NCI-H82 treated with DMSO at 0.1 percent for 48 hours (cell line): Measurements from ENCODE around the gene PIM3.

Experiments
- DNase-seq: peaks from one replicate; lab custom pipeline; 2025; ENCODE audit not compliant: unreplicated experiment; lab: John Stamatoyannopoulos, UW

Gene PIM3

GRCh38 chr22:49960159-49961004 is at the start of gene PIM3:
PIM3 (plus strand) TSS chr22:49960772; CDS start chr22:49960948, 176 bp downstream.
- peak; percentile 79 for DNase-seq

- DNase-seq: no peak
Measured at GRCh38 chr22:49911881-49912625, 48.5 kb upstream of the PIM3 start.

- DNase-seq: no peak
Measured at GRCh38 chr22:49913026-49913425, 47.5 kb upstream of the PIM3 start.

GRCh38 chr22:49913446-49913845 is 47.1 kb upstream of the PIM3 start:
- DNase-seq: no peak

GRCh38 chr22:49914256-49914655 is 46.3 kb upstream of the PIM3 start:
- DNase-seq: no peak

- no peak for DNase-seq
Measured at GRCh38 chr22:49915610-49916009, 45.0 kb upstream of the PIM3 start.

- DNase-seq: no peak
Measured at GRCh38 chr22:49916831-49917230, 43.7 kb upstream of the PIM3 start.

GRCh38 chr22:49917974-49918910 is 42.3 kb upstream of the PIM3 start, which contains the start of the genes ALG12 and CRELD2:
ALG12 (minus strand) TSS chr22:49918438; CDS start chr22:49913765, 4,673 bp downstream.
CRELD2 (plus strand) TSS chr22:49918634; CDS start chr22:49918770, 136 bp downstream.
- DNase-seq: peak; percentile 81

GRCh38 chr22:49918911-49919881 is 41.4 kb upstream of the PIM3 start:
- no peak for DNase-seq

- no peak for DNase-seq
Measured at GRCh38 chr22:49920859-49921258, 39.7 kb upstream of the PIM3 start.

GRCh38 chr22:49921508-49922278 is 38.9 kb upstream of the PIM3 start:
- DNase-seq: no peak

- no peak for DNase-seq
Measured at GRCh38 chr22:49922484-49922883, 38.1 kb upstream of the PIM3 start.

GRCh38 chr22:49922926-49923325 is 37.6 kb upstream of the PIM3 start:
- no peak for DNase-seq

GRCh38 chr22:49923445-49923844 is 37.1 kb upstream of the PIM3 start:
- no peak for DNase-seq

- DNase-seq: no peak
Measured at GRCh38 chr22:49924113-49924833, 36.3 kb upstream of the PIM3 start.

GRCh38 chr22:49925525-49926128 is 34.9 kb upstream of the PIM3 start:
- no peak for DNase-seq

GRCh38 chr22:49926916-49927315 is 33.7 kb upstream of the PIM3 start:
- no peak for DNase-seq
